OCI-LY3 (cell line): Measurements from ENCODE around the gene MED27.

Experiments
- CTCF ChIP-seq: fragments of 200-600, 300-600 bp; sonication (generic); IDR thresholded peaks from 2 replicates; pipeline ENCODE4 v1.5.1; 2014; ENCODE audit warnings: antibody characterized with exemption, low read length, low read depth
- EZH2phosphoT487 ChIP-seq: fragments of 200-600 bp; shearing (Covaris generic); IDR thresholded peaks from 2 replicates; pipeline ENCODE4 v1.6.1; 2018; ENCODE audit warnings: antibody characterized with exemption, mixed run types, low read depth

- TF ChIP-seq EZH2phosphoT487 = no peak
- TF ChIP-seq CTCF = no peak
Observed at GRCh38 chr9:131986089-131986488, 93.6 kb downstream of the MED27 start.
